ENCODE measurements around the gene BTNL9.
"Not testable (repeated sequence)": the region's sequence is repeated elsewhere in the genome, so short reads cannot be mapped to it uniquely, and the experiment has no call there.

The BTNL9 gene

DNA sequence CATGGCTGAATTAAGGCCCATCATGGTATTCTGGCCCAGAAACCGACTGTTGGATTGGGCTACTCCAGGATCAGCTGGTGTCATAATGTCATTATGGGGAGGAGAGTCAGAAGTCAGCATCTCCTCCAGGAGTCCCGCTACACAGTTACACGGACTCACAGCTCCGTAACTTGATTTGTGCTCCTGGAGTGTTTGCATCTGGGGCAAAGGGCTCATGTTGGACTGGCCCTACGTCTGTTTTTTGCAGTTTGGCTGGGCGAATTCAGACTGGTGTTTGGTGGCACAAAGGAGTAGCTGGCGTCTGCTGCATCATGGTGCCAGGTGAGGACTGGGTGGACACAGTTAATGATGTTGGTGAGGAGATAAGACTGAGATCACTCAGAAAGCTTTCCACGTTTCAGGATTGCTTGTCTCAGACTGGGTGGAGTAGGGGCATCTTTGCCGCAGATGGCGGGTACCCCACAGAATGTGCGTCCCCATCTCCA lies 59.6 kb downstream of the BTNL9 start:
- peak; percentile 8 for DNase-seq (ENCODE audit: low spot score)

DNA sequence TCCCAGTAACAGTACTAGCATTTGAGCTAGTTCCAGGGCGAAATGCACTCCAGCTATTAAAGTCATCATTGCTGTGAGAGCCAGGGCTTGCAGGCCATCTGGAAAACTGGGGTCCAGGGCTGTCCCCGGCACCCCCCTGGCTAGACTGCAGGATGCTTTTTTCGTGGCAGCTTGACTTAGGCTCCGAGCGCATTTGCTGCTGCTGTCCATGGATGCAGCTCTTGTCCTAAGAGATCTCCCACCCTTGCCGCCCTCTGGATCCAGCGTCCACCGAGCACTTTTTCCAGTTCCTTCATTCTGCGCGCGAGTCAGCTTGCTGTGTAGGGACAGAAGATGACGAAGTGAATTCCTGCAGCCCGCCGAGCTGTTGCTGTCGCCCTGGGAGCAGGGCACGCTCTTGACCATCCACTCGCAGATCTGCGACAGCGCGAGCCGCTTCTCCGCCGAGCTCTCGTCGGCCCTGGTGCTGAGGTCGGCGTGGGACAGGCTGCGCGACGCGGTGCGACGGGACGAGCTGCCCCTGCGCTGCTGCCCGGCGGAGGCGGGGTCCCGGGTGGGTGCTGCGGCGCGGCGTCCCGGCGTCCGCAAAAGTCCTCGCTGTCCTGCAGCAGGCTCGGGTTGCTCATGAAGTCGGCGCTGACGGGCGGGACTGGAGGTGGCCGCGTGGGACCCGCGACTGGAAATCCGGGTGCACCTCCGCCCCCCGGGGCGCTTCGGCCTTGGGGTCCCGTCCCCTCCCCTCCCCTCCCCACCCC lies 60.2 kb downstream of the BTNL9 start:
- DNase-seq (ENCODE audit: low spot score) = no peak

DNA sequence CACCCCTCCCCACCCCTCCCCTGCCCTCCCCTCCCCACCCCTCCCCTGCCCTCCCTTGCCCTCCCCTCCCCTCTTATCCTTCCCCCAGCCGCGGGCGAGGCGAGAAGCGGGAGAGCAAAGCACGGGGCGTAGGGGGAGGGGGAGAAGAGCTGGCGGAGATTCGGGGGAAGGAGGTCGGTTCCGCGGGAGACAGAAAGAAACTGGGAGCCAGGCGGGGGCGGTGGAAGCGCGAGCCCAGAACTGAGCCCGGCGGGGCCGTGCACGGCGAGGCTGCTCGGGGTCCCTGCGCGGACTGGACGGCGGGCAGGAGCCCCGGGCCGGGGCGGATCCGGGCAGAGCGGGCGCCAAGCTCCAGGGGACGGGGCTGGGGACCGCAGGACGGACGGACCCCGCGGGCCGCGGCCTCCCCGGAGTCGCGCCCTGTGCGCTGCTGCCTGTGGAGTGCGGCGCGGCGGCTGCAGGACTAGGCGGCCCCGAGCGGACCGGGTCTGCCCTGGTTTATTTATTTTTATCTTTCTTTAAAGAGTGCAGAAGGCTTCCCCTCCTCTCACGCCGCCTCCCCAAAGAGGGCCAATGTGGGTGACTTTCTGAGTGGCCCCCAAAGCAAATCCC lies 61.1 kb downstream of the BTNL9 start:
- DNase-seq (ENCODE audit: low spot score) = not testable (repeated sequence)

DNA sequence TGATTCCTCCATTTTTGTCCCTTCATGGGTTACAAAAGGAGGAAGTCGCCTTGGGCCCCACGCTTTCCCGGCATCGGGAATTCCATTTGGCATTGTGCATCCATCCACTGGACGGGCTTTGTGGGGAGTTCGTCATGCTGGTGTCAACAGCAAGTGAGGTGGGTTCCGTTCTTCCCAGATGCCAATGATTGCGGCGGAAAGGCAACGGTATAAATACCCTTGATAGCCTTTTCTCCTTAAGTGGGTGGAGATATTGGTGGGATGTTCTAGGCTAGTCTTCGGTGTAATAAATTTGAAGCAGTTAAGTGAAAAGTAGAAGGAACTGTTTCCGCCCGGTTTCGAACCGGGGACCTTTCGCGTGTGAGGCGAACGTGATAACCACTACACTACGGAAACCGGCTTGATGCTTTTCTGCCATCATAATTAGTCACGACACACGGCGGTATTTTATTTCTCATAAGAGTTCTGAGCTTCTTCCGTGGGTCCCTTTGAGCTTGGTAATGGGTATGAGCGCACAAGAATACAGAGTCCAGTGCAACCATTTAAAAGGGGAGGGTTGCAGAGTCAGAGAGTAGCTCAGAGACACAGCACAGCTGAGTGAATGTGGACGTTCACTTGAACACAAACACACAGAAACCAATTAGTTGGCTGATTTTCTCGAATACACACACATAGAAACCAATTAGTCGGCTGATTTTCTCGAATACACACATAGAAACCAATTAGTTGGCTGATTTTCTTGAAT lies 62.0 kb downstream of the BTNL9 start:
- DNase-seq (ENCODE audit: low spot score) = not testable (repeated sequence)

DNA sequence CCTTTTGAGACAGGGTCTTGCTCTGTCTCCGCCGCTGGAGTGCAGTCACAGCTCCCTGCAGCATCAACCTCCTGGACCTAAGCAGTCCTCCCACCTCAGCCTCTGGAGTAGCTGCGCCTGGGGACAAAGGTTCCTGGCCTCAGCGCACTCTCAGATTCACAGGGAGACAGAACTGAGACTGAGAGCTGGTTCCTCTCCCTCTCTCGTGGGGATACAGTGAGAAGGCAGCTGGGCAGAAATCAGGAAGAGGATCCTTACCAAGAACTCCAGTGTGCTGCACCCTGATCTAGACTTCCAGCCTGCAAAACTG lies 64.1 kb downstream of the BTNL9 start:
- DNase-seq (ENCODE audit: low spot score) = not testable (repeated sequence)

DNA sequence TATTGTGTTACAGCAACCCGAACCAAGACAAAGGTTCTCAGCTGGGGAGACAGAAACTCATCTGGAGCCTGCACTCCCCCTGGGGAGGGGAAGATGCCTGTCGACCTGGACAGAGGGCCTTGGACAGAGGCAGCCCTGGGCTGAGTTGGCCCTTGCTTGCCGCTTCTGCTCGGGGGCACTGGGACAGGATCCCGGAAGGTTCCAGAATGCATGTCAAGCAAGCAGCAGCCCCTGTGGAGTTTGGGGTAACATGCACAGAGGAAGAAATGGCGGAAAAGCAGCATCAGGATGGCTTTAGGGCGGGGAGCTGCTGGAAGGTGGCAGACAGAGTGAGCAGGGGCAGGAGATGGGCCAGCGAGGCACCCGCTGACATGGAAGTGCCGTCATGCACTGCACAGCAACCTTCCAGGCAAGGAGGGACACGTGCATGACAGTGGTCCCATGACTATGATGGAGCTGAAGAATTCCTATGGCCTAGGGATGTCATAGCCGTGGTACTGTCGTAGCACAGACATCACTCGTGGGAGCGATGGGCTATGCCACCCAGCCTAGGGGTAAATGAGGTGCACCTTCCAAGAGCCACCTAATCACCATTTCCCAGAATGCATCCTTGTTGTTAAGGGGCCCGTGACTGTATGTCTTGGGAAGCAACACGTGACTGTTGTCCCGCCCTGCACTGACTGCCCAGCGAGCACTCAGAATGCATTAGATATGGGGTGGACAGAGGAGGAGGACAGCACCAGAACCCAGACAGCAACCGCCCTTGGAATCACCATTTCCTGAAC lies 64.7 kb downstream of the BTNL9 start:
- not testable (repeated sequence) for DNase-seq (ENCODE audit: low spot score)

DNA sequence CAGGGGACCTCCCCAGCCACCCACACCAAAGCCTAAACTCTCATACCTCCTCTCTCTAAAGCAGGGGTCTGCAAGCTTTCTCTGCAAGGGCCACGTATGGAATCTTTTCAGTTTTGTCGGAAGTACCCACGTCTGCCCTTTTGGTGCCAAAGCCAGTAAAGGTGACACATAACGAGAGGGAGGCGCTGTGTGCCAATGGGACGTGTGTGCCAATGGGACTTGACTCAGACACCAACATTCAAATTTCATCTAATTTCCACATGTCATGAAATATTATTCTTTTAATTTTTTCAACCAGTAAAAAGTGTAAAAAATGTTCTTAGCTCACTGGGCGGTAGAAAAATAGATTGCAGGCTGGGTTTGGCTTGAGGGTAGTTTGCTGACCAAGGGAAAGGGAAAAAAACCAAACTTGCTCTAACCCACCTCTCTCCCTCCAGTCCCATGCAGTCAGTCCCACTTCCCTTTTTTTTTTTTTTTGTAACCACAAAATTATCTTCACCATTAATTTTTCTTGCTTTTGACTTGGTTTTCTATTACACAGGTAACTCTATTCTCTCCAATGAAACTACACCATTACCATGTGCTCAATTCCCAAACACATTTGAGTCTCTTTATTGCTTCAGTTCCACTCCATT lies 65.4 kb downstream of the BTNL9 start:
- no peak for DNase-seq (ENCODE audit: low spot score)

DNA sequence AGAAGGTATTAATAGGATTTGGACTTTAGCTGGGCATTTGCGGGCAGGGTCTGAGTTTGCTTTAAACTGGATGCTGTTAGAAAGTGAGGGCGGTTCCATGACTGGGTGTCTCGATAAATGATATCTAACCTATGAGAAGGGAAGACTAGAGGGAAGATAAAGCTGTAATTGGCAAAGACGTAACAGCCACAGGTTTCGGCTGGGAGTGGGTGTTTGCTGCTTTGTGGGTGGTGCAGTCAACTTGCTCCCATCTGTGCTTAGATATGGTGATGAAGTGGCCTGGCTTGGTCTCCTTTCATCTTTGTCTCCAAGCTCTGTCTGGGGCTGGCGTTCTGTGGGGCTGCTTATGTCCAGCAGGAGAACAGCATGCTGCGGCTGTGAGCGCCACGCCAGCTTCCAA lies 67.6 kb downstream of the BTNL9 start:
- DNase-seq (ENCODE audit: low spot score) = no peak

DNA sequence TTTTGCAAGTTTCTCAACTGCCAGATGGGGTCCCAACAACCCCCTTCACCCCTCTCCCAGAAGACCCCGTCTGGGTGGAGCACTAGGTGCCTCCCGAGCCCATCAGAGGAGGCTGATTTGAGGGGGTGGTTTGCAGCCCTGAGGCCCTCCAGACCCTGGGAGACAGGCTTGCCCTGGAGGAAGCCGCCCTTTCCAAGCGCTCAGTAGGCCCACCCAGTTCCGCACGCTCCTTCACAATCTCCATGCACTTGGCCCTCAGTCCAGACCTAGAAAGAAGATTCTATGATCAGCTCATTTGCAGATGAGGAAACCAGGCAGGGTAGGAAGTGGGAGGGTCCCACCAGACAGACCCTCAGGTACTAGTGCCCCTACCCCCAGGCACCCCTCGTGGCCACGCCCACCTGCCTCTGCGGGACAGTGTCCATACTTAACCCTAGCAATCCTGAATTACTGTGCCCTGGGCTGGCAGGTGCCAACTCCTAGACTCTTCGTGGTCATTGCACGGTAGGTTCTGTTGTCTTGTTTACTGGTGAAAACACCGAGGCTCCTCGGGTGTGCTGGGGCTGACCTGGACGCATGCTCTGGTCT lies 68.6 kb downstream of the BTNL9 start:
- DNase-seq (ENCODE audit: low spot score) = no peak

DNA sequence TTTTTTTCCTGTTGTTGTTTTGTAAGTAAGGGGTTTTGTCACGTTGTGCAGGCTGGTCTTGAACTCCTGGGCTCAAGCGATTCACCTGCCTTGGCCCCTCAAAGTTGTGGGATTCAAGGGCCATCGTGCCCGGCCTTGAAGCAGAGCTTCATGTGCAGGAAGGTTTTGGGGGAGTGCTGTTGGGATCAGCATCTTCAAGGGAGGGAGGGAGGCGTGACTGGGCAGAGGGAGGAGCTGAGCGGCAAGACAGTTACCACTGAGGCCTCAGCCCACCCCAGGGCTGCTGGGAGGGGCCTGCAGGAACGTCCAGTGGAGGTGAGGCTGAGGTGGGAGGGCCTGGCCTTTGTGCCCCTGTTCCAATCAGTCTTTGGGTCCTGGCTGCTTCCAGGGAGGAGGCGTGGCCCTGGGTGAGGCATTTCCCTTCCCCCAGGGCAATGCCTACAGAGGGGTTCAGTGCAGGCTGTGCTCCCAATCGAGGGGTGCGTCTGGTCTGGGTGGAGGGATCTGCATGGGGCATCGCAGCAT lies 69.5 kb downstream of the BTNL9 start:
- DNase-seq (ENCODE audit: low spot score) = no peak

DNA sequence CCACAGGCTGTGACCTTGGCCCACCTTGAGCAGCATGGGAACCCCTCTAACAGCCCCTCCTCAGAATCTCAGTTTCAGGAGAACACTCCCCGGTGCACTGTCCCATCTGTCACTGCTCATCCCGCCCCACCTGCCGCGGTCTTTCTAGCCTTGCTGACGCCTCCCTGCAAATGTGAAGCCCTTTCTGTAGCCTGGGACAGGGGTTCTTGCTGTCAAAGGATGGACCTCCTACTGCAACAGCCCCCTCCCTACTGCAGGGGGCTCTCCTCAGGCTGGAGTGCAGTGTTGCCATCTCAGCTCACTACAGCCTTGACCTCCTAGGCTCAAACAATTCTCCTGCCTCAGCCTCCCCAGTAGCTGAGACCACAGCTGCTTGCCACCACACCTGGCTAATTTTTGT lies 70.9 kb downstream of the BTNL9 start:
- no peak for DNase-seq (ENCODE audit: low spot score)

Small RNA genes within 50 kb of the gene (small RNA-seq; reads per million reads assigned to genes)
- gene MIR8089 (0 reads per million in 2 experiments), gene RNU6-1036P (0 reads per million in 2 experiments)

All from SK-N-DZ (cell line).